ENCODE data around the gene POLE4.

The POLE4 gene

DNA sequence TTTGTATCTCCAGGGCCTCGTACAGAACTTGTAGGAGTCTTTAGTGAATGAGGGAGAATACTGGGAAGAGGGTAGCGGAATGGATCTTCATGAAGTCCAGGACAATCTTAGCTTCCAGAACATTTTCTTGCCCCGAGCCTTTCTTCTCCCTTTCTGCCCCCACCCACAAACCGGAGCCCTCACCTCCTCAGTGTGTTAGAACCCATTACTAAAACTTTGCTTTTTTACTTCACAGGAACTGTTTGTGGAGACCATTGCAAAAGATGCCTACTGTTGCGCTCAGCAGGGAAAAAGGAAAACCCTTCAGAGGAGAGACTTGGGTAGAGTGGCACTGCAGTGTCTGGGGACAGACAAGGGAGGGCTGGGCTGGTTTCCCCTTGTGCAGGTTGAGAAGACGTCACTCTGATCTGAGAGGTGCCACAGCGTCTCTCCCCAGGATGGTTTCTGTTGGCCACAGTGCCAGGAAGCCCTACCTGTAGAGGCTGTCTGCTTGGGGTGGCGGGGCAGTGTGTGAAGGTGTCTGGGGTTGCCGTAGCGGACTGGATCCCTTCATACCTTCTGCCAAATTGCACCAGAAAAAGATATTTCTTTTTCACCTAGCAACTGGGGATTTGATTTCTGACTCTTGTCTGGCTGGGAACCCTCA lies 786 bp downstream of the POLE4 start:
- DNase-seq (ENCODE audit: extremely low read depth, insufficient read length): no peak
- Histone ChIP-seq H3K27me3 (replicated peaks; ENCODE audit: control insufficient read depth, insufficient read depth, low read length) (no peaks in the 10 kb centered on the region), H3K4me3 (replicated peaks; ENCODE audit: low read depth, low read length) (peak overlapping the region; percentile 82), H3K36me3 (ENCODE audit: control insufficient read depth, insufficient read depth, low read length) (no peaks in the 10 kb centered on the region)
- TF ChIP-seq, protein P1, sequence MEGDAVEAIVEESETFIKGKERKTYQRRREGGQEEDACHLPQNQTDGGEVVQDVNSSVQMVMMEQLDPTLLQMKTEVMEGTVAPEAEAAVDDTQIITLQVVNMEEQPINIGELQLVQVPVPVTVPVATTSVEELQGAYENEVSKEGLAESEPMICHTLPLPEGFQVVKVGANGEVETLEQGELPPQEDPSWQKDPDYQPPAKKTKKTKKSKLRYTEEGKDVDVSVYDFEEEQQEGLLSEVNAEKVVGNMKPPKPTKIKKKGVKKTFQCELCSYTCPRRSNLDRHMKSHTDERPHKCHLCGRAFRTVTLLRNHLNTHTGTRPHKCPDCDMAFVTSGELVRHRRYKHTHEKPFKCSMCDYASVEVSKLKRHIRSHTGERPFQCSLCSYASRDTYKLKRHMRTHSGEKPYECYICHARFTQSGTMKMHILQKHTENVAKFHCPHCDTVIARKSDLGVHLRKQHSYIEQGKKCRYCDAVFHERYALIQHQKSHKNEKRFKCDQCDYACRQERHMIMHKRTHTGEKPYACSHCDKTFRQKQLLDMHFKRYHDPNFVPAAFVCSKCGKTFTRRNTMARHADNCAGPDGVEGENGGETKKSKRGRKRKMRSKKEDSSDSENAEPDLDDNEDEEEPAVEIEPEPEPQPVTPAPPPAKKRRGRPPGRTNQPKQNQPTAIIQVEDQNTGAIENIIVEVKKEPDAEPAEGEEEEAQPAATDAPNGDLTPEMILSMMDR (IDR thresholded peaks at IDR 0.05; ENCODE audit: insufficient read depth, low read length, poor library complexity, severe bottlenecking): no peak

DNA sequence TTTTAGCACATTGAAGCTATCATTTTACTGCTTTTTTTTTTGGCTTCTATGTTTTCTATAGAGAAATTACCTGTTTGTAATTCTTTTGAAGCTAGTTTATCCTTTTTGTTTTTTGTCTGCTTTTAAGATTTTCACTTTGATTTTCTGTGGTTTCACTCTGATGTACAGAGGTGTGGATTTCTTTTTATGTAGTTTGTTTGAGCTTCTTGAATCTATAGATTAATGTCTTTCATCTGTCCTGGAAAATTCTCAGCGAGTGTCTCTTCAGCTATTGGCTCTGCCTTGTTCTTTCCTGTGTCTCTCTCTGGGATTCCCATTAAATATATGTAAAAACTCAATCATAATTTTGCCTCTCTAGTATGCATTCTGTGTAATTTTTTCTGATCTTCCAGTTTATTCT lies 8.4 kb downstream of the POLE4 start:
- no peaks in the 10 kb centered on the region for H3K27me3 ChIP-seq (replicated peaks; ENCODE audit: control insufficient read depth, insufficient read depth, low read length)
- H3K4me3 ChIP-seq (replicated peaks; ENCODE audit: low read depth, low read length): no peak overlapping the region
- H3K36me3 ChIP-seq (ENCODE audit: control insufficient read depth, insufficient read depth, low read length): peaks cover 3% of the 10 kb centered on the region
- no peak for DNase-seq (ENCODE audit: extremely low read depth, insufficient read length)
- TF ChIP-seq, protein P1 (IDR thresholded peaks at IDR 0.05; ENCODE audit: insufficient read depth, low read length, poor library complexity, severe bottlenecking): no peak

DNA sequence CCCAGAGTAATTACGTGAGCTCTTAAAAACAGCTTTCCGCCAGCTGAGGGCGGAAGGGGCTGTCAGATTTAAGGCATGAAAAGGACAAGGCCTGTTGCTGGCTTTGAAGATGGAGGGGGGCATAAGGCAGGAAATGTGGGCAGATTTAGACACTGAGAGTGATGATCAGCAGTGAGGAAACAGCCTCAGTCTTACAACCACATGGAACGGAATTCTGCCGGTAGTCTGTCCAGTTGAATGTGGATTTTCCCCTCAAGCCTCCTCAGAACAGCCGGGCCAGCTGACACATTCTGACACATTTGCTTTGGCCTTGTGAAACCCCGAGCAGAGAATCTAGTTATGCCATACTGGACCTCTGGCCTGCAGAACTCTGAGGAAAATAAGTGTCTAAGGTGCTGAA lies 16.6 kb downstream of the POLE4 start:
- Histone ChIP-seq H3K36me3 (ENCODE audit: control insufficient read depth, insufficient read depth, low read length) (no peaks in the 10 kb centered on the region), H3K27me3 (replicated peaks; ENCODE audit: control insufficient read depth, insufficient read depth, low read length) (no peaks in the 10 kb centered on the region), H3K4me3 (replicated peaks; ENCODE audit: low read depth, low read length) (no peak overlapping the region)
- TF ChIP-seq, protein P1 (IDR thresholded peaks at IDR 0.05; ENCODE audit: insufficient read depth, low read length, poor library complexity, severe bottlenecking): no peak
- no peak for DNase-seq (ENCODE audit: extremely low read depth, insufficient read length)

- Histone ChIP-seq H3K4me3 (replicated peaks; ENCODE audit: low read depth, low read length) (no peak overlapping the region), H3K36me3 (ENCODE audit: control insufficient read depth, insufficient read depth, low read length) (no peaks in the 10 kb centered on the region), H3K27me3 (replicated peaks; ENCODE audit: control insufficient read depth, insufficient read depth, low read length) (no peaks in the 10 kb centered on the region)
- TF ChIP-seq, protein P1 (IDR thresholded peaks at IDR 0.05; ENCODE audit: insufficient read depth, low read length, poor library complexity, severe bottlenecking): no peak
- no peak for DNase-seq (ENCODE audit: extremely low read depth, insufficient read length)
Measured at GRCh38 chr2:74979844-74980243, 21.4 kb downstream of the POLE4 start.

DNA sequence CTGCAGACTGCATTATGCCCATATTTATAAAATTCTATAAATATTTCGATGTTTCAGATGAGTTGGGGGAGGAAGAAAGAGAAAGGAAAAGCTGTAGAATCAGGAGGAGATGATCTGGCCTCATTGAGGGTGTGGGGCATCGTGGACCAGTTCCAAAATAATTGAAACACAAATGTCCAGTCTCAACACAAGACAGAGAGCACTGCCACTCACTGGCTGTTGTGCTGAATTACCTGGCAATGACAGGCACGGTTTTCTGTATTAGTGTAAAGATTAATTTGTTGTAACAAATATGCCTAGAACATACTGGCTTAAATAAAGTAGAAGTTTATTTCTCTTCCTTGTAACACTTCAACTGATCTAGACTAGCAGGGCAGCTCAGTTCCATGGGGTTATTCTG lies 24.1 kb downstream of the POLE4 start:
- H3K27me3 ChIP-seq (replicated peaks; ENCODE audit: control insufficient read depth, insufficient read depth, low read length): no peaks in the 10 kb centered on the region
- H3K4me3 ChIP-seq (replicated peaks; ENCODE audit: low read depth, low read length): no peak overlapping the region
- no peaks in the 10 kb centered on the region for H3K36me3 ChIP-seq (ENCODE audit: control insufficient read depth, insufficient read depth, low read length)
- TF ChIP-seq, protein P1 (IDR thresholded peaks at IDR 0.05; ENCODE audit: insufficient read depth, low read length, poor library complexity, severe bottlenecking): peak; percentile 18
- no peak for DNase-seq (ENCODE audit: extremely low read depth, insufficient read length)
